Gastroesophageal sphincter (tissue), 3 donors: ENCODE data around the gene OTOGL.

Source experiments
- CTCF ChIP-seq, 4 experiments: fragments of 200-600 bp in 2 of 4; fragments of 450-650 bp in 2 of 4; sonication (generic) in 1 of 4; IDR thresholded peaks; one replicate each; pipeline ENCODE4 v1.5.1; 2017 to 2019; ENCODE audit warnings: antibody characterized with exemption in 4 of 4, mild to moderate bottlenecking in 2 of 4, moderate library complexity in 2 of 4
- EP300 ChIP-seq: sonication (generic); formaldehyde crosslinking; IDR thresholded peaks from one replicate; pipeline ENCODE4 v1.6.1; 2017; ENCODE audit warnings: antibody characterized with exemption, mild to moderate bottlenecking

DNA sequence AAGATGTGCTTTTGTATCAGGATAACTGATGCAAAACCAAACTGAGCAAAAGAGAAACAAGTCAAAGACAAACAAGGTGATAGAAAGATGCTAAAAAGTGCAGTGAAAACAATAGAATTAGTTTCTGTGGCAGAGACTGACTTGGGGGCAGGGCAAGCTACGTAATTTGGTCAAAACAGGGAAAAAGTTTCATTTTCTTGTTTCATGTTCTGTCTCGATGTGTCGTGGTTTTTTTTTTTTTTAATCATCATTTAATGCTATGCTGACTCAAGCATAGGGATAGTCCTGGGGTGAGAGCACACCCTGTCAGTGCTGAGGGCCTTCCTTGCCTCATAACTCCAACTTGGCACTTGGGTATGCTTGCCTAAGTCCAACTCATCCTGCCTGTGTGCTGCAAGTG, 200.6 kb downstream of the OTOGL start:
- no peak for TF ChIP-seq EP300
- no peak for TF ChIP-seq CTCF (IDR thresholded peaks at IDR 0.05)
